ENCODE results near the gene PRAC2.

DNA sequence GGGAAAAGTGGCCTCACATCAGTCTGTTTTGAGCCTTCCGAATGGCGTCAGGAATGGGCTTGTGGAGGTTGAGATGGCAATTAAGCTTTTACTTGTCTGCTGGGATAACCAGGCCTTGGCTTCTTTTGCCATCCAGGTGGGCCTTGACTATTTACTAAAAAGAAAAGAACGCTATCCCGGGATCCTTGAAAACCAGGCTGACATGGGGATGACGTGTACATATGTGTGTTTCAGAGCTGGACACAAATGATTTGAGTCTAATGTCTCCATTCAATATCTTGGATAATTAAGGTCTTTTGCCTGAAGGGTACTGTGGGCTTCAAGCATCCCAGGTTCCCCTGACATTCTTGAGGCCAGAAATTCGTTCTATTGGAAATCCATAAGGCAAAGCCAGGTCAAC is 38.1 kb downstream of the PRAC2 start:
- TF ChIP-seq, protein P1, sequence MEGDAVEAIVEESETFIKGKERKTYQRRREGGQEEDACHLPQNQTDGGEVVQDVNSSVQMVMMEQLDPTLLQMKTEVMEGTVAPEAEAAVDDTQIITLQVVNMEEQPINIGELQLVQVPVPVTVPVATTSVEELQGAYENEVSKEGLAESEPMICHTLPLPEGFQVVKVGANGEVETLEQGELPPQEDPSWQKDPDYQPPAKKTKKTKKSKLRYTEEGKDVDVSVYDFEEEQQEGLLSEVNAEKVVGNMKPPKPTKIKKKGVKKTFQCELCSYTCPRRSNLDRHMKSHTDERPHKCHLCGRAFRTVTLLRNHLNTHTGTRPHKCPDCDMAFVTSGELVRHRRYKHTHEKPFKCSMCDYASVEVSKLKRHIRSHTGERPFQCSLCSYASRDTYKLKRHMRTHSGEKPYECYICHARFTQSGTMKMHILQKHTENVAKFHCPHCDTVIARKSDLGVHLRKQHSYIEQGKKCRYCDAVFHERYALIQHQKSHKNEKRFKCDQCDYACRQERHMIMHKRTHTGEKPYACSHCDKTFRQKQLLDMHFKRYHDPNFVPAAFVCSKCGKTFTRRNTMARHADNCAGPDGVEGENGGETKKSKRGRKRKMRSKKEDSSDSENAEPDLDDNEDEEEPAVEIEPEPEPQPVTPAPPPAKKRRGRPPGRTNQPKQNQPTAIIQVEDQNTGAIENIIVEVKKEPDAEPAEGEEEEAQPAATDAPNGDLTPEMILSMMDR (IDR thresholded peaks at IDR 0.05), result no peak
- no peak for TF ChIP-seq POLR2A (IDR thresholded peaks at IDR 0.05)
